Measurements from ENCODE around the gene PLXNA4. TPM values are rescaled to one million over a fixed set of nuclear protein-coding genes. Genes with fewer than 3 reads are reported as not detected.

PLXNA4 gene
- total RNA-seq, 1 experiment from 2014 or later: not detected

- DNase-seq (ENCODE audit: unreplicated experiment): no peak
- CTCF ChIA-PET: no interaction called here
- TF ChIP-seq, protein P1, sequence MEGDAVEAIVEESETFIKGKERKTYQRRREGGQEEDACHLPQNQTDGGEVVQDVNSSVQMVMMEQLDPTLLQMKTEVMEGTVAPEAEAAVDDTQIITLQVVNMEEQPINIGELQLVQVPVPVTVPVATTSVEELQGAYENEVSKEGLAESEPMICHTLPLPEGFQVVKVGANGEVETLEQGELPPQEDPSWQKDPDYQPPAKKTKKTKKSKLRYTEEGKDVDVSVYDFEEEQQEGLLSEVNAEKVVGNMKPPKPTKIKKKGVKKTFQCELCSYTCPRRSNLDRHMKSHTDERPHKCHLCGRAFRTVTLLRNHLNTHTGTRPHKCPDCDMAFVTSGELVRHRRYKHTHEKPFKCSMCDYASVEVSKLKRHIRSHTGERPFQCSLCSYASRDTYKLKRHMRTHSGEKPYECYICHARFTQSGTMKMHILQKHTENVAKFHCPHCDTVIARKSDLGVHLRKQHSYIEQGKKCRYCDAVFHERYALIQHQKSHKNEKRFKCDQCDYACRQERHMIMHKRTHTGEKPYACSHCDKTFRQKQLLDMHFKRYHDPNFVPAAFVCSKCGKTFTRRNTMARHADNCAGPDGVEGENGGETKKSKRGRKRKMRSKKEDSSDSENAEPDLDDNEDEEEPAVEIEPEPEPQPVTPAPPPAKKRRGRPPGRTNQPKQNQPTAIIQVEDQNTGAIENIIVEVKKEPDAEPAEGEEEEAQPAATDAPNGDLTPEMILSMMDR (IDR thresholded peaks at IDR 0.05; ENCODE audit: unreplicated experiment): no peak
- no TSS peak for BruUV-seq (replicated peaks)
- intact Hi-C loops (cut with micrococcal nuclease): no loop called here
- POLR2A ChIA-PET: interaction anchor here (0.6 kb wide), 1 partner anchor 338 kb away, joined by 3 read pairs; no protein-coding TSS in a partner anchor
- no peaks in the 10 kb centered on the region for H3K27me3 Mint-ChIP-seq (ENCODE audit: insufficient read depth, unreplicated experiment)
- no peaks in the 10 kb centered on the region for H3K36me3 Mint-ChIP-seq (ENCODE audit: insufficient read depth, unreplicated experiment)
- no peak overlapping the region for H3K27ac Mint-ChIP-seq (ENCODE audit: low read depth, unreplicated experiment)
- H3K9me3 Mint-ChIP-seq (ENCODE audit: unreplicated experiment): peaks cover 15% of the 10 kb centered on the region
- H3K4me1 Mint-ChIP-seq (ENCODE audit: insufficient read depth, unreplicated experiment): no peaks in the 10 kb centered on the region
- H3K4me3 Mint-ChIP-seq (ENCODE audit: unreplicated experiment): no peak overlapping the region
Measured at GRCh38 chr7:132182992-132183391, 393.3 kb downstream of the PLXNA4 start.

DNA sequence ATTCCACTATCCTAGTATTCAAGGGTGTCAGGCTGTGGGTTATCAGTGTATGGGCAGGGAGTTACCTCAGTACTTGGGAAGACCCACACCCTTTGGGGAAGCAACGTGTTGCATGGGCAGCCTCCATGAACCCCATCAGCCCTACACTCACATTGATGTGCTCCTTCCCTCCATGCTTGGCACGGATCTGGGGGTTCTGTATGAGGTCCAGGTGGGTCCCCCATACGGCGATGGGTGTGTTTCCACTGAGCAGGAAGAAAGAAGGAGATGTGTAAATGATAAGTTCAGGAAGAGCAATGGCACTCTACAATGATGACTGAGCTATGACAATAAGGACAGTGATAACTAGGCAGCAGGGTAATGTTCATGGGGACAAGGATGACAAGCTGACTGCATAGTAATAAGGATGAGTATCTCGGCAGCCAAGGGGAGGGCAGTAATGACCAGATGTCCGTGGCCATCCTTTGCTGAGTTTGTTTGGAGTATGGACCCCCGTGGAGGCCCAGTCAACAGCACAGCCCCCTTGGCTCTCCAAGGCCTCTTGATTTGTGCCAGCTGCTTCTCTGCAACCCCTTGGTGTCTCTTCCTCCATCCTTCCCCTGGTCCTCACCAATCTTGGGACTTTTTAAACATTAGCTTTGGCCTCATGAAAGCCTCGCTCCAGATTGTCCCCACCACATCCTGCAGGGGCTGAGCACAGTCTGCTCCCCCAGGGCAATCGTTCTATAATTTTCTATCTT, 394.2 kb downstream of the PLXNA4 start:
- DNase-seq (ENCODE audit: unreplicated experiment): no peak
- no peaks in the 10 kb centered on the region for H3K4me1 Mint-ChIP-seq (ENCODE audit: insufficient read depth, unreplicated experiment)
- ChIA-PET CTCF (interaction anchor here (1.1 kb wide), 1 partner anchor 29 kb away, joined by 3 read pairs; no protein-coding TSS in a partner anchor), POLR2A (no interaction called here)
- TF ChIP-seq, protein P1 (IDR thresholded peaks at IDR 0.05; ENCODE audit: unreplicated experiment): no peak
- intact Hi-C loops (cut with micrococcal nuclease): no loop called here
- H3K9me3 Mint-ChIP-seq (ENCODE audit: unreplicated experiment): peaks cover 11% of the 10 kb centered on the region
- BruUV-seq (replicated peaks): no TSS peak
- no peaks in the 10 kb centered on the region for H3K27me3 Mint-ChIP-seq (ENCODE audit: insufficient read depth, unreplicated experiment)
- H3K27ac Mint-ChIP-seq (ENCODE audit: low read depth, unreplicated experiment): no peak overlapping the region
- H3K4me3 Mint-ChIP-seq (ENCODE audit: unreplicated experiment): no peak overlapping the region
- no peaks in the 10 kb centered on the region for H3K36me3 Mint-ChIP-seq (ENCODE audit: insufficient read depth, unreplicated experiment)

GRCh38 chr7:132181371-132181770, 394.9 kb downstream of the PLXNA4 start:
- CTCF ChIA-PET: interaction anchor here (1.1 kb wide), 1 partner anchor 29 kb away, joined by 3 read pairs; no protein-coding TSS in a partner anchor
- Mint-ChIP-seq H3K9me3 (ENCODE audit: unreplicated experiment) (peaks cover 5% of the 10 kb centered on the region), H3K27ac (ENCODE audit: low read depth, unreplicated experiment) (no peak overlapping the region), H3K4me1 (ENCODE audit: insufficient read depth, unreplicated experiment) (no peaks in the 10 kb centered on the region), H3K4me3 (ENCODE audit: unreplicated experiment) (no peak overlapping the region), H3K27me3 (ENCODE audit: insufficient read depth, unreplicated experiment) (no peaks in the 10 kb centered on the region), H3K36me3 (ENCODE audit: insufficient read depth, unreplicated experiment) (no peaks in the 10 kb centered on the region)
- BruUV-seq (replicated peaks): no TSS peak
- DNase-seq (ENCODE audit: unreplicated experiment): no peak
- intact Hi-C loops (cut with micrococcal nuclease): no loop called here
- TF ChIP-seq, protein P1 (IDR thresholded peaks at IDR 0.05; ENCODE audit: unreplicated experiment): no peak
- POLR2A ChIA-PET: no interaction called here

GRCh38 chr7:132180481-132180880, 395.8 kb downstream of the PLXNA4 start:
- H3K4me3 Mint-ChIP-seq (ENCODE audit: unreplicated experiment): no peak overlapping the region
- TF ChIP-seq, protein P1 (IDR thresholded peaks at IDR 0.05; ENCODE audit: unreplicated experiment): no peak
- H3K36me3 Mint-ChIP-seq (ENCODE audit: insufficient read depth, unreplicated experiment): no peaks in the 10 kb centered on the region
- H3K4me1 Mint-ChIP-seq (ENCODE audit: insufficient read depth, unreplicated experiment): no peaks in the 10 kb centered on the region
- peaks cover 5% of the 10 kb centered on the region for H3K9me3 Mint-ChIP-seq (ENCODE audit: unreplicated experiment)
- POLR2A ChIA-PET: no interaction called here
- CTCF ChIA-PET: interaction anchor here (0.5 kb wide), 1 partner anchor 431 kb away, joined by 3 read pairs; no protein-coding TSS in a partner anchor
- DNase-seq (ENCODE audit: unreplicated experiment): no peak
- no TSS peak for BruUV-seq (replicated peaks)
- H3K27me3 Mint-ChIP-seq (ENCODE audit: insufficient read depth, unreplicated experiment): no peaks in the 10 kb centered on the region
- intact Hi-C loops (cut with micrococcal nuclease): no loop called here
- no peak overlapping the region for H3K27ac Mint-ChIP-seq (ENCODE audit: low read depth, unreplicated experiment)
